BE2C (cell line): Measurements from ENCODE around the gene FBN1.

Experiments used
- DNase-seq: peaks from one replicate; pipeline ENCODE4 v3.0.0-alpha.2; 2020
- H3K27me3 ChIP-seq: fragments of 250-450 bp; sonication (Bioruptor Pico); 2 replicates; pipeline ENCODE4 v1.5.1; 2020; ENCODE audit warnings: mild to moderate bottlenecking
- H3K36me3 ChIP-seq: fragments of 250-450 bp; sonication (Bioruptor Pico); 2 replicates; pipeline ENCODE4 v1.5.1; 2020; ENCODE audit warnings: mild to moderate bottlenecking
- H3K4me1 ChIP-seq: fragments of 250-450 bp; sonication (Bioruptor Pico); 2 replicates; pipeline ENCODE4 v1.5.1; 2020
- H3K4me3 ChIP-seq: 2 replicates; pipeline ENCODE4 v1.5.1; 2011; ENCODE audit warnings: low read depth, low read length
- H3K9me3 ChIP-seq: fragments of 250-450 bp; sonication (Bioruptor Pico); 2 replicates; pipeline ENCODE4 v1.5.1; 2020
- TF ChIP-seq, protein P1 (sequence below): IDR thresholded peaks from 2 replicates; pipeline ENCODE4 v1.5.1; 2012; ENCODE audit warnings: mild to moderate bottlenecking, low read depth, low read length

FBN1 gene

DNA sequence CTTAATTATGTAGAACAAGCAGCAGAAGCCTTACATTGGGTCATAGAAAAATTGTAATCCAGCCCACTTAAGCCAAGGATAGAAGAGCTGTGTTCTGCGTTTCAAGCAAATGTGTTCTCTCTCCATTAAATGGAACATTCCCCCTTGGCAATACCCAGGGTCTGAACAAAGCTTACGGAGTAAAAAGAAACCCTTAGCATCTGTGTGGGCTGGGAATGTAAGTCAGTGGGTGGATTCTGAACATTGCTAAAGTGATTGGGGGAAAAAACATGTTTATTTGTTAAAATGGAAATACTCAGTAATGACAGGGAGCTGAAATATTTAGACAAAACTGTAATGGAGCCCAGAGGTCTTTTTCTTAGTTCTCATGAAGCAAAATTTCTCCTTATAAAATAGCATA is 166.9 kb downstream of the FBN1 start:
- Histone ChIP-seq H3K4me3 (no peak overlapping the region), H3K27me3 (no peaks in the 10 kb centered on the region), H3K36me3 (no peaks in the 10 kb centered on the region), H3K9me3 (no peaks in the 10 kb centered on the region), H3K4me1 (peaks cover 5% of the 10 kb centered on the region; the same call in 1 of the 2 replicates)
- DNase-seq, result no peak
- TF ChIP-seq, protein P1, sequence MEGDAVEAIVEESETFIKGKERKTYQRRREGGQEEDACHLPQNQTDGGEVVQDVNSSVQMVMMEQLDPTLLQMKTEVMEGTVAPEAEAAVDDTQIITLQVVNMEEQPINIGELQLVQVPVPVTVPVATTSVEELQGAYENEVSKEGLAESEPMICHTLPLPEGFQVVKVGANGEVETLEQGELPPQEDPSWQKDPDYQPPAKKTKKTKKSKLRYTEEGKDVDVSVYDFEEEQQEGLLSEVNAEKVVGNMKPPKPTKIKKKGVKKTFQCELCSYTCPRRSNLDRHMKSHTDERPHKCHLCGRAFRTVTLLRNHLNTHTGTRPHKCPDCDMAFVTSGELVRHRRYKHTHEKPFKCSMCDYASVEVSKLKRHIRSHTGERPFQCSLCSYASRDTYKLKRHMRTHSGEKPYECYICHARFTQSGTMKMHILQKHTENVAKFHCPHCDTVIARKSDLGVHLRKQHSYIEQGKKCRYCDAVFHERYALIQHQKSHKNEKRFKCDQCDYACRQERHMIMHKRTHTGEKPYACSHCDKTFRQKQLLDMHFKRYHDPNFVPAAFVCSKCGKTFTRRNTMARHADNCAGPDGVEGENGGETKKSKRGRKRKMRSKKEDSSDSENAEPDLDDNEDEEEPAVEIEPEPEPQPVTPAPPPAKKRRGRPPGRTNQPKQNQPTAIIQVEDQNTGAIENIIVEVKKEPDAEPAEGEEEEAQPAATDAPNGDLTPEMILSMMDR, result no peak

DNA sequence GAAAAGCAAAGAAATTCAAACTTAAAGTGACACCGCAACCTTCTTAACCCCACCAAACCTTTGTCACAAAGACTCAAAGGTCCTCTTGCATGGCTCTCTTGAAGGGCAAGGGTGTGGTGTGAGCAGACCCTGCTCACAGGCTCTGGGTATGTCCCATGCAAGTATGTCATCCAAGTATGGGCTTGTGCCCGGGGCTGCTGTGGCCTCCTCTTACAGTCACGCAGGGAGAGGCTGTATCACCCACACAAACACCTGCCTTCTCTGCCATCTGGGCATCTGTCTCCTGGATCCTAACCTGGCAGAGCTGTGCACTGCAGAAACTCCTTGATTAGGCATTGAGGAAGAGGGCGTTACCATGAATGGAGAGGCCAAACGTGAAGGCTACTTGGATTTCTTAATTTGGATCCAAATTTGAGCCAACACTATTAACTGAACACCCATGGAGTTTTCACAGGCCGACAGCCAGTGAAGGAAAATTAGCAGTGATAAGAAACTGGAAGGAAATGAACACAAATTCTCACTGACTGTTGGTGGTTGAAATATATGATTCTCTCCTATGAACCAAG is 167.6 kb downstream of the FBN1 start:
- Histone ChIP-seq H3K36me3 (no peaks in the 10 kb centered on the region), H3K9me3 (no peaks in the 10 kb centered on the region), H3K4me3 (no peak overlapping the region), H3K4me1 (peaks cover 5% of the 10 kb centered on the region; the same call in 1 of the 2 replicates), H3K27me3 (no peaks in the 10 kb centered on the region)
- no peak for DNase-seq
- TF ChIP-seq, protein P1, result no peak

DNA sequence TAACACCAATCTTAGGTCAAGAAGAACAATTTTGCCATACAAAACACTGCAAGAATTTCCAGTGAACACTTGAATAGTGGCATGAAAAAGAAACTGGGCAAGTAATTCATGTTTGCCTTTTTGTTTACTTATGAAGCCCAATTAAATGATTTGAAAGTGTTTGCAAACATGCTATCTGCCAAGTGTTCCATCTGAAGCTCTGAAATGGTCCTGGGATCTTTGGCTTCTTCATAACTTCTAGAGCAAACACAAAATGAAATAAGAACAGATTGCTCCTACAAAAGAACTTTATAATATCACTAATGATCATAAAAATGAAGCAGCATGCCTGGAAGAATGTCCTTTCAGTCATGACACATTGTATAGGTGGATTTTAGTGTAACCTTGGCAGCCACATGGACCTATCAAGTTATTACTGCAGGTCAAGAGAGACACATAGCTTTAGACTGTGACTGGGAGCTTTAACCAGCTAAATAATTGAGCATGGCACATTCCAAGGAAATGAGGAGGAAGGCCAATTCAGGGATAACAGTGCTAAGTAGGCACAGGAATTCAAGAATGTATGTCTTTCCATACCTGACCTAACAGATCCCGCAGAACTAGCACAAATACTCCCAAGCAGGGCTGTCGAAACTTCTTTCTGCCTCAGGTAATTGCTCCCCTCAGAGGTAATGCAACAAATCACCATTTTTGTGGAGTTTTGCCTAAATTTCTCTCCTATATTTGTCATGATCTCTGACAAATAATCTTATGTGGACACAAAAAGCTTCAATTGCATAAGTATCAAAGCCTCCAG is 169.7 kb downstream of the FBN1 start:
- DNase-seq, result no peak
- Histone ChIP-seq H3K4me3 (no peak overlapping the region), H3K27me3 (no peaks in the 10 kb centered on the region), H3K4me1 (peaks cover 5% of the 10 kb centered on the region; the same call in 1 of the 2 replicates), H3K9me3 (no peaks in the 10 kb centered on the region), H3K36me3 (no peaks in the 10 kb centered on the region)
- TF ChIP-seq, protein P1, result no peak

DNA sequence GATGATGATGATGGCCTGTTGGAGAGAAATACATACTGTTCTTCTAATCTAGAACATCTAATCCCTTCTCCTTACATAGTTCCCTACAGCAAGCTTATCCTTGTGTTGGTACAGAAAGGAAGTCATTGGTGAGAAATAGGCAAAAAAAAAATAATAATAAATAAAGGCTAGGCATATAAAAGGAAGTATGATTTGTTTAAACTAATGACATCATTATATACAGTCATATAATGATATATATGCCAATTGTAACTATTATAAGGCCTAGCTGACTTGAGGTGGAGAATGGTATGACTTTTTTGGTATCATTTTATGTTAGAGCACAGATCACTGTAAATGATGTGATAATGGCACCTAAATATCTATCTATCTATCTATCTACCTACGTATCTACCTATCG is 171.8 kb downstream of the FBN1 start:
- Histone ChIP-seq H3K27me3 (no peaks in the 10 kb centered on the region), H3K9me3 (no peaks in the 10 kb centered on the region), H3K4me1 (no peaks in the 10 kb centered on the region; the same call in 1 of the 2 replicates), H3K4me3 (no peak overlapping the region), H3K36me3 (no peaks in the 10 kb centered on the region)
- DNase-seq, result no peak
- TF ChIP-seq, protein P1, result no peak

DNA sequence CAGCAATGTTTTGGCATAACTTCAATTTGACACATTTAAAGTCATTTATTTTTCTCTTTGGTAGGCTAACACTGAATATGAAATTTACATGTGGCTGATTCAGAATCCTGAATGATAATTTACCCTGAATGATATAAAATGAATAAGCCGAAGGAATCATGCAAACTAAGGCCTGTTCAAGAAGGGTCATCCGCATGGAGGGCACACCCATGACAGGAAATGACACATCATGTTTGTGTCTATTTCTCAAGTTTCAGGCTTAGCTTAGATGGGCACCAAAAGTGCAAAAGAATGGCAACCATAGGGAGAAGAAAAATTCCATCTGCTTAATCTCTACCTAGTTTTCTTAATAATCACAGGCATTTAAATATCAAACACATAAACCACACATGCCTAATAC is 172.8 kb downstream of the FBN1 start:
- H3K27me3 ChIP-seq, result no peaks in the 10 kb centered on the region
- no peak for DNase-seq
- TF ChIP-seq, protein P1, result no peak
- H3K36me3 ChIP-seq, result no peaks in the 10 kb centered on the region
- no peaks in the 10 kb centered on the region for H3K9me3 ChIP-seq
- H3K4me1 ChIP-seq, result no peaks in the 10 kb centered on the region
- no peak overlapping the region for H3K4me3 ChIP-seq

DNA sequence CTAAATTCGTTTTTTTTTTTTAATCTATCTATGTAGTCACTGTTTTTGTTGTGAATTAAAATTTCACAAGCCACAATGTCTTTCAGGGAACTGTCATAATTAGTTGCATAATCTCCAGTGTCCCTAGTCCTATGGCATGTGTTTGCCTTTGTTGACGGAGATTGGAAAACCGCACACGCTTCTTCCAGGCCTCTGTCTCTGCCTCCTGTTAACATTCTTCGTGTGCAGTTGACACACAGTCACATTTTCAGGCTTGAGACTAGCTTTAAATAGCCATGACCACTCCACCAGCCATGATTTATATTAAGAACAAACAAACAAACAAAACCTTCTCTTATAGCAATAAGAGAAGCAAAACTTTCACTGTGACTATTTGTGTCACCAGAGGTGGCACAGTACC is 174.4 kb downstream of the FBN1 start:
- Histone ChIP-seq H3K27me3 (no peaks in the 10 kb centered on the region), H3K9me3 (no peaks in the 10 kb centered on the region), H3K4me3 (no peak overlapping the region), H3K4me1 (no peaks in the 10 kb centered on the region), H3K36me3 (no peaks in the 10 kb centered on the region)
- DNase-seq, result no peak
- TF ChIP-seq, protein P1, result no peak
